NCI-H2107 treated with DMSO at 0.1 percent for 48 hours (cell line): ENCODE data around the gene RGS19.

Source experiments
- DNase-seq: peaks from one replicate; lab custom pipeline; 2025; ENCODE audit not compliant: unreplicated experiment; lab: John Stamatoyannopoulos, UW

The RGS19 gene

DNA sequence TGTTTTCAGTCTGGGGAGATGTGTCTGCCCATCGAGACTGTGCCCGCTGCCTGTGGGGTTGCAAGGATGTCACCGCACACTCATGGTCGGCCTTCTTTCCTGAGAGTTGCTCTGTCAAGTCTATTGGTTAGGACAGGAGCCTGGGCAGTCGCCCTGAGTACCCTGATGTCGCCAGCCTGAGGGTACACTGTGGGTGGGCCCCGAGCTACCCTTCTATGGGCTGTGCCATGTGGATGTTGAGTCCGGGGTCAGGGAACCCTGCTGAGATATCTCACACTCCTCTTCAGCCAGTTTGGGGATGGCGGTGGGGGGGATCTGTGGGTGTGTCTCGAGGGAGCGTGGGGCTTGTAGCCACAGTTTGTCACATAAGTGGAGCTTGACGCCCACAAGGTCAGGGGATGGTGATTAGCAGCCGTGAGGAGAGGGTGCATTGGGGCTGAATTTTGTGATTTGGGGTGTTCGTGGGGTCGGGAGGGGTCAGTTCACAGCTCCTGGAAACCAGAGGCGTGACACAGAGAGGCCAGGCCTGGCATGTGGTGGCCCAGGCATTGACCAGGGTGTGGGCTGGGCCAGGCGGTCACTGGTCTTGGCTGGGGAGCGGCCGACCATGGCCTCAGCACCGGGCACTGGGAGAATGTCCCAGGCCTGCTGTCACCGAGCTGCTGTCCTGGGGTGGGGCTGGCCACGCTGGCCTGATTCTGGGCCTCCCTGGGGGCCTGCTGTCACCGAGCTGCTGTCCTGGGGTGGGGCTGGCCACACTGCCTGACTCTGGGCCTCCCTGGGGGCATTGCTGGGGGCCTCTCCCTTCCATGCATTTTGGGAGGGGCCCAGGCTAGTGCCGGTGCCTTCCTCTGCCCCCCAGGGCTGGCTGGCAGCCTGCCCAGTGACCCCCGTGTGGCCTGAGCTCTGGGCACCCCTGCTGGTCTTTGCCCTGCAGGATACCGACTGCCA lies 29.7 kb upstream of the RGS19 start:
- DNase-seq, result no peak

- no peak for DNase-seq
These were observed 28.6 kb upstream of the RGS19 start for GRCh38 chr20:64107736-64108457.

GRCh38 chr20:64106981-64107735 lies 27.8 kb upstream of the RGS19 start, which contains the start of gene NPBWR2:
NPBWR2 (minus strand) TSS chr20:64107565; CDS start chr20:64106831, 734 bp downstream.
- DNase-seq, result no peak

GRCh38 chr20:64106435-64106961 lies 27.2 kb upstream of the RGS19 start:
- no peak for DNase-seq

DNA sequence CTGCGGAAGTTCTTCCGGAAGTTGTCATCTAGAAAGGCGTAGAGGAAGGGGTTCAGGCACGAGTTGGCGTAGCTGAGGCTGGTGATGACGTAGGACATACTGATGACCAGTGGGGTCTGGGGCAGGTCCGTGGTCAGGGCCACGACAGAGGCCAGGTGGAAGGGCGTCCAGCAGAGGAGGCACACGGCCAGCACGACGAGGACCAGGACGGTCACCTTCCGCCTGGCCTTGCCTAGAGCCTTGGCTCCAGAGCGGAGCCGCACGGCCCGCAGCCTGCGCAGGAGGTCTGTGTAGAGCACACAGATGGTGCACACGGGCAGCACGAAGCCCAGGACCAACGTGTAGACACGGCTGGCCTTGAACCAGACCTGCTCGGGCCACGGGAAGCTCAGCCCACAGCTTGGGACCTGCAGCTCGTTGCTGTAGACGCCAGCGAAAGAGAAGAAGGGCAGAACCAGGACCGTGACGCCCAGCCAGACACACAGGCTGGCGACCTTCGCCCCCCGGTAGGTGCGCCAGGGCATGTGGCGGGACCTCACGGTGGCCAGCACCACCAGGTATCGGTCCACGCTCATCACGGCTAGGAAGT lies 26.6 kb upstream of the RGS19 start:
- DNase-seq, result no peak

DNA sequence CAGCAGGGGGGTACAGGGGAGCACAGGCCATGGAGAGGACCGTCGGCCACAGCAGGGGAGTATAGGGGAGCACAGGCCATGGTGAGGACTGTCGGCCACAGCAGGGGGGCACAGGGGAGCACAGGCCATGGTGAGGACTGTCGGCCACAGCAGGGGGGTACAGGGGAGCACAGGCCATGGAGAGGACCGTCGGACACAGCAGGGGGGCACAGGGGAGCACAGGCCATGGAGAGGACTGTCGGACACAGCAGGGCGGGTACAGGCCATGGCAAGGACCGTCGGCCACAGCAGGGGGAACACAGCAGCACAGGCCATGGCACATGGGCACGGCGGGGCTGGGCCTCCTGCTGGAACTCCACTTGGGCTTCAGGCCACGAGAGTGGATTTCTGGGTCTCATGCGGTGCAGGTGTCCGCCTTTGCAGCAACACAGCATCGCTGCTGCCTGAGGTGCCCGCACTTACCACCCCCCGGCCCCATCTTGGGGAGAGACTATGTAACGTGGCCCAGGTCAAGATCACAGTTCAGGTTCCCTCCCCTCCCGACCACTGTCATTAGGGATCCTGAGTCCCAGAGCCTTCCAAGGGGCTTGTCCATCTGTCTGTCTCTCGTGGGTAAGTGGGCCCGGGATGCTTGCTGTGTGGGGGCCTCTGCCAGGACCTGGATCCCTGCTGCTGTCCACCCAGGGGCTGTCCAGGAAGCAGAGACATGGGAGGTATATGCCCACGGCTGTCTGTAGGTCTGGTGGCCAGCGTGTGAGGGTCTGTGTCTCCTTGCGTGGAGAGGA lies 25.5 kb upstream of the RGS19 start:
- no peak for DNase-seq

GRCh38 chr20:64103871-64104666 lies 24.8 kb upstream of the RGS19 start:
- no peak for DNase-seq

DNA sequence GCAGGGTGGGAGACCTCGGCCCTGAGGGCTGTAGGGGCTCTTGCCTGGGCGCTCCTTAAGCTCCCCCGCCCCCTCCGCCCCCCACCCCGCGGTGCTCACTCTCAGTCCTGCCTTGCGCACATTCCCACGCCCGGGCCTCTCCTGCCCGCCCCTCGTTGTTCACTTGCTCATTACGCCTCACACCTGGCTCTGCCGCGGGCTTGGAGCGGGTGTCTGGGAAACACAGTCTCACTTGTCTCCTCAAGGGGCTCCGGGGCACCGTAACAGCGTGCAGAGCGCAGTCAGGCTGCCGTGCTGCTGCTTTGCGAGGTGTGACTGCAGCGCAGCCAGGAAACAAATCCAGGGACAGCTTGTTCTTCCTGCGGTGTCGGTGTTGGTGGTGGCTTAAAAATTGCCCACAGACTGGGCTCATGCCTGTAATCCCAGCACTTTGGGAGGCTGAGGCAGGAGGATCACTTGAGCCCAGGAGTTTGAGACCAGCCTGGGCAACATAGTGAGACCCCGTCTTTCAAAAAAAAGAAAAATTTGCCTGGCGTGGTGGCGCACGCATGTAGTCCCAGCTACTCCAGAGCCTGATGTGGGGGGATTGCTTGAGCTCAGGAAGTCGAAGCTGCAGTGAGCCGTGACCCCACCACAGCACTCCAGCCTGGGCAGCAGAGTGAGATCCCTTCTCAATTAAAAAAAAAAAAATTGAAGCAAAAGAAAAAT lies 23.5 kb upstream of the RGS19 start:
- peak; percentile 70 for DNase-seq

GRCh38 chr20:64101731-64102621 lies 22.7 kb upstream of the RGS19 start:
- DNase-seq, result no peak

DNA sequence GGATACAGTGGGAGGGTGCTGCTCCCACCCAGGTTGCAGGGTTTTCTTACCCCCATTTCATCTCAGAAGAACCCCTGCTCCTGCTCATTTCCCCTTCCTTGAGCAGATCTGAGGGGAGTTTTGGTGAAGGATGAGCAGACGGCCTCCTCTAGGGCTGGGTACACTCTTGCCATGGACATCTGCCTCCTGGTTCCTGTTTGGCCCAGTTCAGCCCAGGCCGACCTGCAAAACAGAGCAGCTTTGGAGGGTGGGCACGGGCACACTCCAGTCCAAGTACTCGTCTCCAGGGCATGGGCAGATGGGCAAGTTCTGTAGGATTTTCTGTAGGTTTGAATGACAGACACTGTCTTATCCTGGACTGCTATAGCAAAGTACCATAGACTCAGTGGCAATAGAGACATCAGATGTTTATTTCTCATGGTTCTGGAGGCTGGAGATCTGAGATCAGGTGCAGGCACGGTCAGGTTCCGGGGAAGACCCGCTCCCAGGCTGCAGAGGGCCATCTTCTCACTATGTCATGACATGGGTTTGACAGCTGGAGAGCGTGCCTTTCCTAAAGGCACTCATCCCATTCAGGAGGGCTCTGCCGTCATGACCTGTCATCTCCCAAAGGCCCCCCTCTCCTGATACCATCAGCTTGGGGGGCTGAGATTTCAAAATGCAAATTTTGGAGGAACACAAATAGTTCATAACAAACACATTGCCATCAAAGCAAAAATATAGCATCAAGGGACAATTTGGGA lies 21.8 kb upstream of the RGS19 start:
- no peak for DNase-seq

DNA sequence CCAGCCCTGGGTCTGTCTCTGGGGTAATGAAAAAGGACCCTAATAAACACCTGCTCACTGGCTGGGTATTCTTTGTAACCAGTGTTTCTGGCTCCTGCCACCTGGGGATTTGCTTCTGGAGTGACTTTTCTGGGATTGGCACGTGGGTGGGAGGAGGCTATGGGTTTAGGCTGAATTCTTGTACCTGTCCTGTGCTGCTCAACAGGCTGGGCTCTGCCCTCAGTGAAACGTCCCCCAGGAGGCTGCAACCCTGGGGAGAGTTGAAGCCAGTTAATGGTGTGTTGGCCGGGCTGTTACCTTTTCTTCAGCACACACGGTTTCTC lies 21.2 kb upstream of the RGS19 start:
- DNase-seq, result peak; percentile 94

GRCh38 chr20:64099880-64100565 lies 20.7 kb upstream of the RGS19 start:
- DNase-seq, result no peak

DNA sequence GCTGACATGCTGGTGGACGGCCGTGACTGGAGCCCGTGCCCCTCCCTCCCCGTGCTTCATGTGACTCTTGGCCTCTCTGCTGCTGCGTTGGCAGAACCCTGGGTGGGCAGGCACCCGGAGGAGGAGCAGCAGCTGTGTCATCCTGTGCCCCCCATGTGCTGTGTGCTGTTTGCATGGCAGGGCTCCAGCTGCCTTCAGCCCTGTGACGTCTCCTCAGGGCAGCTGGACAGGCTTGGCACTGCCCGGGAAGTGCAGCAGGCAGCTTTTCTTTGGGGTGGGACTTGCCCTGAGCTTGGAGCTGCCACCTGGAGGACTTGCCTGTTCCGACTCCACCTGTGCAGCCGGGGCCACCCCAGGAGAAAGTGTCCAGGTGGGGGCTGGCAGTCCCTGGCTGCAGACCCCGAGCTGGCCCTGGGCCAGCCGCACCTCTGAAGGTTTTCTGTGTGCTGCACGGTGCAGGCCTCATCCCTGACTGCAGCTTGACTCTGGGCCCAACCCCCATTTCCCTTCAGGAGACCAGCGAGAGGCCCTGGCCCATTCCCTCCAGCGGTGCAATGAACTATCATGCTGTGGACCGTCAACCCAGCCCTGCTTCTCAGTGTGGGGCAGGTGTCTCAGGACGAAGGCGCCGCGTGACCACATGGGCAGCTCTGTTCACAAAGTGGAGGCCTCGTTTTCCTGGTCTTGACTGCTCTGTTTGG lies 19.9 kb upstream of the RGS19 start:
- DNase-seq, result no peak

GRCh38 chr20:64098471-64099013 lies 19.2 kb upstream of the RGS19 start:
- no peak for DNase-seq

DNA sequence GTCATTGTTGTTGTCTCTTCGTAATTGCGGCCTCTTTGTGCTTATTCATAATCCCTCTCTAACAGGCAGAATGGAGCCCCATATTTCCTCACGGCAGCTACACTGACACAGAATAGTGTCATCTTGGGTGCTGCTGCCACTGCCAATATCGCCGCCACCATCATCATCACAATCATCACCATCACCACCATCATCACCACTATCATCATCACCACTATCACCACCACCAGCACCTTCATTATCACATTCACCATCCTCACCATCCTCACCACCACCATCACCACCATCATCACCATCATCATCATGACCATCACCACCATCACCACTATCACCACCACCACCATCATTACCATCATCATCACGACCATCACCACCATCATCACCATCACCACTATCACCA lies 17.2 kb upstream of the RGS19 start:
- no peak for DNase-seq

DNA sequence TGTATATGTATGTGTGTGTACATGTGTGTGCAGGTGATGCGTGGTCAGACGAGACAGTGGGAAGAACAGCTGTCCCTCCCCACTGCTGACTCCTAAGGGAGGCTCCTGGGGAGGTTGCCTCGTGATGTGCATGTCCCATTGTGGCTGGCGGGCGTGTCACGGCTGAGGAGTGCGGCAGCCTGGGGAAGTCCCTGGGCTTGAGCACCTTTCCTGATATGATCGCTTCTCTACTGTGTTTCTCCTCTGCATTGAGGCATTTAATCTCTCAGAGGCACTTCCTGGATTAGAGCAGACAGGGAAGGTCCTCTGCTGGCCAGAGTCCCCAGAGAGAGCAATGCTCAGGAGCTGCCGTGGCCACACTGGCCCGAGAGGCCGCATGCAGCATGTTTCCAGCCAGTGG lies 16.6 kb upstream of the RGS19 start:
- DNase-seq, result no peak
